Measurements from ENCODE around the gene SERPINE3.

The SERPINE3 gene

GRCh38 chr13:51305271-51305967, 34.1 kb upstream of the SERPINE3 start:
- H3K27ac ChIP-seq, result no peak overlapping the region

GRCh38 chr13:51308781-51309180, 30.7 kb upstream of the SERPINE3 start:
- no peak overlapping the region for H3K27ac ChIP-seq
- TF ChIP-seq CTCF (conservative IDR thresholded peaks at IDR 0.05), result no peak

More at GRCh38 chr13:51305271-51305967, 34.1 kb upstream of the SERPINE3 start:
- TF ChIP-seq CTCF (conservative IDR thresholded peaks at IDR 0.05), result no peak

GRCh38 chr13:51311231-51311630, 28.3 kb upstream of the SERPINE3 start:
- no peak overlapping the region for H3K27ac ChIP-seq
- no peak for TF ChIP-seq CTCF (conservative IDR thresholded peaks at IDR 0.05)

GRCh38 chr13:51311957-51312520, 27.5 kb upstream of the SERPINE3 start:
- no peak overlapping the region for H3K27ac ChIP-seq
- TF ChIP-seq CTCF (conservative IDR thresholded peaks at IDR 0.05), result no peak

- H3K27ac ChIP-seq, result no peak overlapping the region
- no peak for TF ChIP-seq CTCF (conservative IDR thresholded peaks at IDR 0.05)
These were observed 25.9 kb upstream of the SERPINE3 start for GRCh38 chr13:51313619-51314018.

GRCh38 chr13:51317262-51317661, 22.2 kb upstream of the SERPINE3 start:
- no peak overlapping the region for H3K27ac ChIP-seq
- TF ChIP-seq CTCF (conservative IDR thresholded peaks at IDR 0.05), result no peak

- H3K27ac ChIP-seq, result no peak overlapping the region
- TF ChIP-seq CTCF (conservative IDR thresholded peaks at IDR 0.05), result no peak
These were observed 21.5 kb upstream of the SERPINE3 start for GRCh38 chr13:51318015-51318414.

Measured in VCaP (cell line).